ENCODE data around the gene CLK2.
"Not testable (repeated sequence)": the region's sequence is repeated elsewhere in the genome, so short reads cannot be mapped to it uniquely, and the experiment has no call there.

Gene CLK2

GRCh38 chr1:155263067-155263466 lies 10.2 kb downstream of the CLK2 start:
- no peak for DNase-seq

- peak; percentile 97 for DNase-seq
Observed at GRCh38 chr1:155261852-155262673, 11.2 kb downstream of the CLK2 start, which contains the start of gene SCAMP3. TSS of gene SCAMP3 (minus strand) at chr1:155262360. CDS start at chr1:155262151, 209 bp downstream.

- no peak for DNase-seq
Observed at GRCh38 chr1:155261493-155261851, 11.8 kb downstream of the CLK2 start.

- no peak for DNase-seq
Observed at GRCh38 chr1:155260276-155260675, 13.0 kb downstream of the CLK2 start.

- DNase-seq, result no peak
Observed at GRCh38 chr1:155256058-155256852, 17.0 kb downstream of the CLK2 start.

GRCh38 chr1:155255243-155256007 lies 17.9 kb downstream of the CLK2 start, which contains the start of gene ENTREP3:
TSS of gene ENTREP3 (minus strand) at chr1:155255483. CDS start at chr1:155254877, 606 bp downstream.
- DNase-seq, result peak; percentile 87

GRCh38 chr1:155254714-155255242 lies 18.5 kb downstream of the CLK2 start:
- no peak for DNase-seq

GRCh38 chr1:155254228-155254713 lies 19.0 kb downstream of the CLK2 start:
- no peak for DNase-seq

GRCh38 chr1:155253797-155254196 lies 19.5 kb downstream of the CLK2 start:
- DNase-seq, result no peak

GRCh38 chr1:155253208-155253607 lies 20.1 kb downstream of the CLK2 start:
- no peak for DNase-seq

GRCh38 chr1:155251566-155251965 lies 21.7 kb downstream of the CLK2 start:
- no peak for DNase-seq

GRCh38 chr1:155250633-155251449 lies 22.5 kb downstream of the CLK2 start:
- DNase-seq, result peak; percentile 98

- no peak for DNase-seq
Observed at GRCh38 chr1:155250246-155250632, 23.1 kb downstream of the CLK2 start.

- DNase-seq, result no peak
Observed at GRCh38 chr1:155247667-155248553, 25.4 kb downstream of the CLK2 start.

GRCh38 chr1:155246796-155247195 lies 26.5 kb downstream of the CLK2 start:
- DNase-seq, result not testable (repeated sequence)

- DNase-seq, result no peak
Observed at GRCh38 chr1:155245163-155245524, 28.2 kb downstream of the CLK2 start.

- peak; percentile 99 for DNase-seq
Observed at GRCh38 chr1:155244368-155245162, 28.7 kb downstream of the CLK2 start.

GRCh38 chr1:155242805-155243358 lies 30.4 kb downstream of the CLK2 start:
- no peak for DNase-seq

- DNase-seq, result no peak
Observed at GRCh38 chr1:155241841-155242264, 31.5 kb downstream of the CLK2 start.
